GM12878 (cell line): ENCODE data around the gene TMEM44. TPM values are rescaled to one million over a fixed set of nuclear protein-coding genes. Genes with fewer than 3 reads are reported as not detected.
A peak's percentile ranks its signal among the peaks of the same experiment; 100 is the strongest.

Experiments
- ASH2L ChIP-seq: fragments of 300-600, 200-600 bp; sonication (generic); IDR thresholded peaks from 2 replicates; pipeline ENCODE4 v1.6.1; 2017; ENCODE audit warnings: low read depth, mild to moderate bottlenecking, borderline replicate concordance
- ESRRA ChIP-seq: IDR thresholded peaks from 2 replicates; pipeline ENCODE4 v1.6.1; 2012; ENCODE audit warnings: mild to moderate bottlenecking, low read length, improper control_type of control experiment
- IKZF1 ChIP-seq: fragments of 450-650 bp; conservative IDR thresholded peaks from 2 replicates; pipeline ENCODE4 v1.6.1; 2017; ENCODE audit warnings: antibody characterized with exemption, mild to moderate bottlenecking
- LARP7 ChIP-seq: fragments of 450-650 bp; IDR thresholded peaks from 2 replicates; pipeline ENCODE4 v1.6.1; 2017; ENCODE audit warnings: mild to moderate bottlenecking
- PAX5 ChIP-seq: IDR thresholded peaks from 2 replicates; pipeline ENCODE4 v1.6.1; 2011; ENCODE audit warnings: low read depth, low read length, borderline replicate concordance
- PAX8 ChIP-seq: fragments of 450-650 bp; IDR thresholded peaks from 2 replicates; pipeline ENCODE4 v1.6.1; 2017; ENCODE audit warnings: mild to moderate bottlenecking, moderate library complexity
- POU2F2 ChIP-seq: IDR thresholded peaks from 3 replicates; pipeline ENCODE4 v1.6.1; 2011; ENCODE audit warnings: low read depth, mild to moderate bottlenecking, low read length, borderline replicate concordance
- RB1 ChIP-seq: fragments of 450-650 bp; formaldehyde crosslinking; IDR thresholded peaks from 2 replicates; pipeline ENCODE4 v1.6.1; 2017; ENCODE audit warnings: mild to moderate bottlenecking, borderline replicate concordance
- RBBP5 ChIP-seq: fragments of 200-600 bp; sonication (generic); conservative IDR thresholded peaks from 2 replicates; pipeline ENCODE4 v1.6.1; 2016
- SREBF2 ChIP-seq: IDR thresholded peaks from 2 replicates; pipeline ENCODE4 v1.6.1; 2012; ENCODE audit warnings: mild to moderate bottlenecking, low read length
- SRF ChIP-seq, 2 experiments: IDR thresholded peaks; 2 replicates each; pipeline ENCODE4 v1.6.1; 2011; ENCODE audit warnings: low read depth in 2 of 2, low read length in 2 of 2, mild to moderate bottlenecking in 1 of 2, moderate library complexity in 1 of 2
- ZNF207 ChIP-seq: fragments of 450-650 bp; IDR thresholded peaks from 2 replicates; pipeline ENCODE4 v1.6.1; 2014; ENCODE audit warnings: antibody characterized with exemption, mild to moderate bottlenecking, borderline replicate concordance
- polyA plus RNA-seq, 11 experiments: library from polyadenylated mRNA; depleted of rRNA in 4 of 11; unstranded in 6 of 11; stranded (reverse) in 5 of 11; fragments of >200 nt; fragmentation: Nextera tagmentation in 4 of 11; fragmentation: Illumina TruSeq in 1 of 11; extraction: Ambion mirVana in 4 of 11; extraction: Trizol in 1 of 11; gene quantifications; 1 replicate in 1 of 11; 2 replicates in 10 of 11; pipeline versions ENCODE4 v1.2.1 to v1.2.3, GENCODE V29; 2011 to 2016; ENCODE audit warnings: inconsistent platforms in 2 of 11, missing spikeins in 2 of 11, low read depth in 1 of 11
- total RNA-seq, 4 experiments: library from RNA; depleted of rRNA in 3 of 4; stranded (reverse); fragments of >200 nt in 3 of 4; fragmentation: Illumina TruSeq in 1 of 4; extraction: Trizol in 1 of 4; gene quantifications; 2 replicates each; pipeline versions ENCODE4 v1.2.1 to v1.2.3, GENCODE V29; 2013 to 2021
- TF ChIP-seq, protein P1 (sequence below): IDR thresholded peaks from 2 replicates; pipeline ENCODE4 v1.6.1; 2012; ENCODE audit warnings: low read depth, low read length, improper control_type of control experiment
- TF ChIP-seq, protein P2 (sequence below): fragments of 450-650 bp; IDR thresholded peaks from 2 replicates; pipeline ENCODE4 v1.6.1; 2017; ENCODE audit warnings: low read depth, mild to moderate bottlenecking, moderate library complexity
- TF ChIP-seq, protein P3 (sequence below): fragments of 450-650 bp; formaldehyde crosslinking; IDR thresholded peaks from 2 replicates; pipeline ENCODE4 v1.4.0; 2022; ENCODE audit warnings: mild to moderate bottlenecking, moderate library complexity
- TF ChIP-seq, protein P4 (sequence below): IDR thresholded peaks from 2 replicates; pipeline ENCODE4 v1.6.1; 2012; ENCODE audit warnings: mild to moderate bottlenecking, low read depth, low read length
- TF ChIP-seq, protein P5 (sequence below): IDR thresholded peaks from 2 replicates; pipeline ENCODE4 v1.6.1; 2012; ENCODE audit warnings: low read depth, low read length, improper control_type of control experiment
- TF ChIP-seq, protein P6 (sequence below): IDR thresholded peaks from 2 replicates; pipeline ENCODE4 v1.6.1; 2011; ENCODE audit warnings: borderline replicate concordance, low read depth, mild to moderate bottlenecking, moderate library complexity, low read length; ENCODE audit not compliant: insufficient read depth, poor library complexity, severe bottlenecking

TMEM44 gene
- total and polyA plus RNA-seq, 10 of the 15 experiments (the other 5 are each of a cell fraction or from before 2014, with no cell fraction given): 0.57 to 8.3 (median 3.6) TPM

DNA sequence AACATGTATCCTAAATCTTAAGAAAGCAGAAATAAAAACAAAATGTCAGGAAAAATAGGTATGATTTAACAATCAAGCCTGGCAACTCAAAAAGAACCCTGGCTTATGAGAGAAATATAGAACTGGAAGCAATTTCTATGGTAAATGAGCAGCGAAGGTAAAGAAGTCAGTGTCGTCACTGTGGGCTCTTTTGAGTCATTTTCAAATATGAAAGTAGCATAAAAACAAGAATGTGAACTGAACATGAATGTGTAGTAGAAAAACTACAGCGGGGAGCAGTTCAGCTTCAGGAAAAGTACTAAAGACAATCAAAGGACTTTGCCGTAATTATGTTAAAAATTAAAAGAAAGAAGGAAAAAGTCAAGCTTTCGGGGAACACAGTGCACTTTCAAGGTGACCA is 21.2 kb upstream of the TMEM44 start (continued):
- TF ChIP-seq, protein P1, sequence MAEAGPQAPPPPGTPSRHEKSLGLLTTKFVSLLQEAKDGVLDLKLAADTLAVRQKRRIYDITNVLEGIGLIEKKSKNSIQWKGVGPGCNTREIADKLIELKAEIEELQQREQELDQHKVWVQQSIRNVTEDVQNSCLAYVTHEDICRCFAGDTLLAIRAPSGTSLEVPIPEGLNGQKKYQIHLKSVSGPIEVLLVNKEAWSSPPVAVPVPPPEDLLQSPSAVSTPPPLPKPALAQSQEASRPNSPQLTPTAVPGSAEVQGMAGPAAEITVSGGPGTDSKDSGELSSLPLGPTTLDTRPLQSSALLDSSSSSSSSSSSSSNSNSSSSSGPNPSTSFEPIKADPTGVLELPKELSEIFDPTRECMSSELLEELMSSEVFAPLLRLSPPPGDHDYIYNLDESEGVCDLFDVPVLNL: no peak
- TF ChIP-seq SREBF2: no peak
- TF ChIP-seq, protein P2, sequence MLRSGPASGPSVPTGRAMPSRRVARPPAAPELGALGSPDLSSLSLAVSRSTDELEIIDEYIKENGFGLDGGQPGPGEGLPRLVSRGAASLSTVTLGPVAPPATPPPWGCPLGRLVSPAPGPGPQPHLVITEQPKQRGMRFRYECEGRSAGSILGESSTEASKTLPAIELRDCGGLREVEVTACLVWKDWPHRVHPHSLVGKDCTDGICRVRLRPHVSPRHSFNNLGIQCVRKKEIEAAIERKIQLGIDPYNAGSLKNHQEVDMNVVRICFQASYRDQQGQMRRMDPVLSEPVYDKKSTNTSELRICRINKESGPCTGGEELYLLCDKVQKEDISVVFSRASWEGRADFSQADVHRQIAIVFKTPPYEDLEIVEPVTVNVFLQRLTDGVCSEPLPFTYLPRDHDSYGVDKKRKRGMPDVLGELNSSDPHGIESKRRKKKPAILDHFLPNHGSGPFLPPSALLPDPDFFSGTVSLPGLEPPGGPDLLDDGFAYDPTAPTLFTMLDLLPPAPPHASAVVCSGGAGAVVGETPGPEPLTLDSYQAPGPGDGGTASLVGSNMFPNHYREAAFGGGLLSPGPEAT: peak; percentile 50; the same call in 1 of the 2 replicates
- TF ChIP-seq, protein P3, sequence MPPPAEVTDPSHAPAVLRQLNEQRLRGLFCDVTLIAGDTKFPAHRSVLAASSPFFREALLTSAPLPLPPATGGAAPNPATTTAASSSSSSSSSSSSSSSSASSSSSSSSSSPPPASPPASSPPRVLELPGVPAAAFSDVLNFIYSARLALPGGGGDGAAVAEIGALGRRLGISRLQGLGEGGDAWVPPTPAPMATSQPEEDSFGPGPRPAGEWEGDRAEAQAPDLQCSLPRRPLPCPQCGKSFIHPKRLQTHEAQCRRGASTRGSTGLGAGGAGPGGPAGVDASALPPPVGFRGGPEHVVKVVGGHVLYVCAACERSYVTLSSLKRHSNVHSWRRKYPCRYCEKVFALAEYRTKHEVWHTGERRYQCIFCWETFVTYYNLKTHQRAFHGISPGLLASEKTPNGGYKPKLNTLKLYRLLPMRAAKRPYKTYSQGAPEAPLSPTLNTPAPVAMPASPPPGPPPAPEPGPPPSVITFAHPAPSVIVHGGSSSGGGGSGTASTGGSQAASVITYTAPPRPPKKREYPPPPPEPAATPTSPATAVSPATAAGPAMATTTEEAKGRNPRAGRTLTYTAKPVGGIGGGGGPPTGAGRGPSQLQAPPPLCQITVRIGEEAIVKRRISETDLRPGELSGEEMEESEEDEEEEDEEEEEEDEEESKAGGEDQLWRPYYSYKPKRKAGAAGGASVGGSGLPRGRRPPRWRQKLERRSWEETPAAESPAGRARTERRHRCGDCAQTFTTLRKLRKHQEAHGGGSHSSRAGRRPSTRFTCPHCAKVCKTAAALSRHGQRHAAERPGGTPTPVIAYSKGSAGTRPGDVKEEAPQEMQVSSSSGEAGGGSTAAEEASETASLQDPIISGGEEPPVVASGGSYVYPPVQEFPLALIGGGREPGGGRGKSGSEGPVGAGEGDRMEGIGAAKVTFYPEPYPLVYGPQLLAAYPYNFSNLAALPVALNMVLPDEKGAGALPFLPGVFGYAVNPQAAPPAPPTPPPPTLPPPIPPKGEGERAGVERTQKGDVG (CRISPR knock-in tag): no peak
- no peak for TF ChIP-seq ZNF207
- TF ChIP-seq, protein P4, sequence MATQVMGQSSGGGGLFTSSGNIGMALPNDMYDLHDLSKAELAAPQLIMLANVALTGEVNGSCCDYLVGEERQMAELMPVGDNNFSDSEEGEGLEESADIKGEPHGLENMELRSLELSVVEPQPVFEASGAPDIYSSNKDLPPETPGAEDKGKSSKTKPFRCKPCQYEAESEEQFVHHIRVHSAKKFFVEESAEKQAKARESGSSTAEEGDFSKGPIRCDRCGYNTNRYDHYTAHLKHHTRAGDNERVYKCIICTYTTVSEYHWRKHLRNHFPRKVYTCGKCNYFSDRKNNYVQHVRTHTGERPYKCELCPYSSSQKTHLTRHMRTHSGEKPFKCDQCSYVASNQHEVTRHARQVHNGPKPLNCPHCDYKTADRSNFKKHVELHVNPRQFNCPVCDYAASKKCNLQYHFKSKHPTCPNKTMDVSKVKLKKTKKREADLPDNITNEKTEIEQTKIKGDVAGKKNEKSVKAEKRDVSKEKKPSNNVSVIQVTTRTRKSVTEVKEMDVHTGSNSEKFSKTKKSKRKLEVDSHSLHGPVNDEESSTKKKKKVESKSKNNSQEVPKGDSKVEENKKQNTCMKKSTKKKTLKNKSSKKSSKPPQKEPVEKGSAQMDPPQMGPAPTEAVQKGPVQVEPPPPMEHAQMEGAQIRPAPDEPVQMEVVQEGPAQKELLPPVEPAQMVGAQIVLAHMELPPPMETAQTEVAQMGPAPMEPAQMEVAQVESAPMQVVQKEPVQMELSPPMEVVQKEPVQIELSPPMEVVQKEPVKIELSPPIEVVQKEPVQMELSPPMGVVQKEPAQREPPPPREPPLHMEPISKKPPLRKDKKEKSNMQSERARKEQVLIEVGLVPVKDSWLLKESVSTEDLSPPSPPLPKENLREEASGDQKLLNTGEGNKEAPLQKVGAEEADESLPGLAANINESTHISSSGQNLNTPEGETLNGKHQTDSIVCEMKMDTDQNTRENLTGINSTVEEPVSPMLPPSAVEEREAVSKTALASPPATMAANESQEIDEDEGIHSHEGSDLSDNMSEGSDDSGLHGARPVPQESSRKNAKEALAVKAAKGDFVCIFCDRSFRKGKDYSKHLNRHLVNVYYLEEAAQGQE: no peak
- no peak for TF ChIP-seq POU2F2
- no peak for TF ChIP-seq ASH2L
- 0 out of 2 replicates have a peak, but pooled peaks have one; percentile 35 for TF ChIP-seq IKZF1
- TF ChIP-seq, protein P5, sequence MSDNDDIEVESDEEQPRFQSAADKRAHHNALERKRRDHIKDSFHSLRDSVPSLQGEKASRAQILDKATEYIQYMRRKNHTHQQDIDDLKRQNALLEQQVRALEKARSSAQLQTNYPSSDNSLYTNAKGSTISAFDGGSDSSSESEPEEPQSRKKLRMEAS: no peak
- TF ChIP-seq, protein P6, sequence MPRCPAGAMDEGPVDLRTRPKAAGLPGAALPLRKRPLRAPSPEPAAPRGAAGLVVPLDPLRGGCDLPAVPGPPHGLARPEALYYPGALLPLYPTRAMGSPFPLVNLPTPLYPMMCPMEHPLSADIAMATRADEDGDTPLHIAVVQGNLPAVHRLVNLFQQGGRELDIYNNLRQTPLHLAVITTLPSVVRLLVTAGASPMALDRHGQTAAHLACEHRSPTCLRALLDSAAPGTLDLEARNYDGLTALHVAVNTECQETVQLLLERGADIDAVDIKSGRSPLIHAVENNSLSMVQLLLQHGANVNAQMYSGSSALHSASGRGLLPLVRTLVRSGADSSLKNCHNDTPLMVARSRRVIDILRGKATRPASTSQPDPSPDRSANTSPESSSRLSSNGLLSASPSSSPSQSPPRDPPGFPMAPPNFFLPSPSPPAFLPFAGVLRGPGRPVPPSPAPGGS: peak; percentile 14
- TF ChIP-seq RBBP5: no peak
- TF ChIP-seq SRF (IDR thresholded peaks at IDR 0.05; ENCODE audit: low read depth in 2 of 2, low read length in 2 of 2): no peak
- TF ChIP-seq RB1: no peak
- TF ChIP-seq LARP7: no peak
- TF ChIP-seq PAX8: no peak
- TF ChIP-seq ESRRA: no peak
- TF ChIP-seq PAX5: 0 out of 2 replicates have a peak, but pooled peaks have one; percentile 38
